Stimulated activated naive CD4-positive, alpha-beta T cell (primary cell): ENCODE results near the gene NKIRAS2.

Experiments
- DNase-seq, 6 experiments: peaks; one replicate each; lab custom pipeline; 2025; lab: John Stamatoyannopoulos, UW

The NKIRAS2 gene

DNA sequence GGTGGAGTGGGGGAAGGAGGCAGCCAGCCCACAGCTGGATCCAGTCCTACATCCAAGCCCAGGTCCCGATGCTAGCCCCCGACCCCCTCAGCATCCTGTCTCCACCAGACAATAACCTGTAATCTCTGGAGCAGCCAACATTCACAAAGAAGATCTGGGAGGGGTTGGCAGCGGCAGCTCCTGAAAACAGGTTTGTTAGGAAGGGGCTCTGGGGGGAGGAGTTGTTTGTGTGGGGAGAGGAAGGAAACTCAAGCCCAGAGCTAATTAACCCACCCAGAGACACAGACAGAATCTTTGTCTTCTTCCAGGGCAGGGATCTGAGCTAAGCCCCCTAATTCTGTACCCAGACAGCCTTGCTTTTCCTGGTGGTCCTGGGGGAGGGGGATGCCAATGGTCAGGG is 35.1 kb downstream of the NKIRAS2 start:
- DNase-seq = no peak

- DNase-seq = no peak
Measured at GRCh38 chr17:42055496-42055895, 35.6 kb downstream of the NKIRAS2 start.

- DNase-seq = no peak
Measured at GRCh38 chr17:42056635-42057034, 36.7 kb downstream of the NKIRAS2 start.

DNA sequence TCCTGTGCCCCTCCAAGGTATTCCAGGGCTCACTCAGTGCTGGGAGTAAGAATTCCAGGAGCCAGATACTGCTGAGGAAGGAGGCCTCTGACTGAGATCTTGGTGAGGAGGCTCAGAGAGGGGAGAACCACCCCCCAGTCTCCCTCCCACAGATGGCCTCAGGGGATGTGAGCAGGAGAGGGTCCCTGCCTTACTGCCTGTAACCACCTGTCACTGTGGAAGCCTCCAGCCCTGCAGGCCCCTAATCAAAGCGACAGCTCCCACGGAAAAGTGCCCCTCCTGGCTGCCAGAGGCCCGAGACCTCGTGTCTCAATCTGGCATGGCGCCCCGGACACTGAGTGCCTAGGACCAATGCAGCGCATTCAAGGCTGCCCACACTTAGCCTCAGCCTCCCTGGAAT is 38.2 kb downstream of the NKIRAS2 start:
- no peak for DNase-seq

DNA sequence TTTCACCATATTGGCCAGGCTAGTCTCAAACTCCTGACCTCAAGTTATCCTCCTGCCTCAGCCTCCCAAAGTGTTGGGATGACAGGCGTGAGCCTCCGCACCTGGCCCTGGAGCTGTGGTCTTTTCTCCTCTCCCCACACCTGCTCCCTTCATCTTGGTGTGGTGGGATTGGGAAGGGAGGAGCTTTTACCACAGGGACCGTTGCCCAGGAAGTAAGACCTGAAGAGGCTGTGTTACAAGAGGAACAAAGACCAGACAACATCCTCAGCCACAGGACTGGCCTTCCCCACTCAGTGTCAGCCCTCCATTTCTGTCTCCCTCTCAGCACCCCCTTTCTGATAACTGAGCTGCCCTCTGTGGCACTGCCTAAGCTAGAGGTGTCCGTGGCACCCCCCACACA is 39.9 kb downstream of the NKIRAS2 start:
- no peak for DNase-seq

- DNase-seq = no peak
Measured at GRCh38 chr17:42060231-42060630, 40.3 kb downstream of the NKIRAS2 start.

DNA sequence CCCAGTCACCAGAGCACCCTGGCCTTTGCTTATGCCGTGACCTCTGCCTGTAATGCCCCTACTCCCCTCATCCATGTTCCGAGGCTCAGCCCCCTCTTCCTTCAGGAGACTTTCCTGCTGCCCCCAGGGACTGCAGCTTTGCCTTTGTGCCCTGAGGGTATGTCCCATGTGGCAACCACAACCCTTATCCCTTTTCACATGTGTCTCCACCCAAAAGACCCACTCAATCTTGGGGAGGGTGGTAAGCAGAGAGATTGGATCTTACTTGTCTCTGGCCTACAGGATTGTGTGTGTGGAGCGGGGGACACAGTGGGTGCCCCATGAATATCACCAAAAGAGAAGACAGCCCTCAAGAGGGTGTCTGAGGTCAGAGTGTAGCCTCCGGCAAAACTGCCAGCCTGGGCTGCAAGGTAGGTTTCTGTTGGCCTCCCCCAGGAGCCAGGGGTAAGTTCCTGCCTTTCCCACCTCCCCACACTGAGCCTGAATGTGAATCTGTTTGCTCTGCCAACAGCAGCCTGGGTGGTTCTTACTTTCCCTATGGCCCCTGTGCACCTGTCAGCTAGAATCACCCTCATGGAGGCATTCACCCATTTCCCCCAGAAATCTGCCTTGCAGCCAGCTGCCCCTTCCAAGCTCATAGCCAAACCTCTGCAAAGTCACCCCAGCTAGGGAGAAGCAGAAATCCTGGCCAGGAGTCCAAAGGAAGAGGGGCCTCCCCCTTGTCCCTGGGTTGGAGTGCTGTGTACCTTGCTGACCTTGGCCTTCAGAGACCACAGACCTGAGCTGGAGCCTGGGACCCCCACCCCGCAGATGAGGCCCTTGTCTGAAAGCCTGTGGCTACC is 42.0 kb downstream of the NKIRAS2 start:
- no peak for DNase-seq

GRCh38 chr17:42062681-42063080 is 42.8 kb downstream of the NKIRAS2 start:
- DNase-seq = no peak

GRCh38 chr17:42065201-42065600 is 45.3 kb downstream of the NKIRAS2 start:
- peak in 1 of 6 experiments; percentile 33 for DNase-seq

DNA sequence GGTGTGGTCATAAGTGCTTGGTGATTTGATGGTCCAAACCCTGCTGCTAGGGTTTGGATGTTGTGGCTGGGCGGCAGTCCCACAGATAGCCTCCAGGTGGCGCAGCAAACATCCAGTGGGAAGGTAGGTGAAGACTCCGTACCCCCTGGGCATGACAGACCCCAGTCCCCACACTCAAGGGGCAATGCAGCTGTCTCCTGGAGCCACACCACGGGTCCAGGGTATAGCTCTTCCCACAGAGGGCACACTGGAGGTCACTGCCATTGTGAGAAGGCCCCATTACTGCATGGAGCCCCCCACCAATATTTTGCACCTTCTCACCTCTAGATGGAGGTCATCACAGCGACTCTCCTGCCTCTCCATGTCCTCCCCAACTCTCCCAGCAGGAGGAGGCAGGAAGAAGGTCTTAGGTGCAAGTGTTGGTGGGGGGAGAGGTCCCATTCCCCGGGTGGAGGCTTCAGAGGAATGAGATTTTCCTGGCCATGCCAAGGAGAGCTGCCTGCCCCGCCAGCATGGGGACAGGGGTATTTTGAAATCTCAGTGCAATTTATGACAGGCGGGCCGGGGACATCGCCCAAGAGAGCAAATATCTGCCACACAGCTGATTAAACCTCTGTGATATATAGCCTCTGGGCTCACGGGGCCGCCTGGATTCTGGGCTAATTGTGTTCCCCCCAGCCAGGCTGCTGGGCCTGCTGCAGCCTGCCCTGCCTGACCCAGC is 47.6 kb downstream of the NKIRAS2 start:
- peak; percentile 5 to 65 (median 61) for DNase-seq

- no peak for DNase-seq
Measured at GRCh38 chr17:42068979-42069378, 49.1 kb downstream of the NKIRAS2 start.

GRCh38 chr17:42071810-42072209 is 51.9 kb downstream of the NKIRAS2 start:
- DNase-seq = no peak

GRCh38 chr17:42072323-42073187 is 52.7 kb downstream of the NKIRAS2 start:
- DNase-seq = no peak
